NCI-H345 treated with DMSO at 0.1 percent for 48 hours (cell line): ENCODE measurements around the gene WDR49.

Experiments
- DNase-seq: peaks from one replicate; lab custom pipeline; 2025; ENCODE audit not compliant: unreplicated experiment; lab: John Stamatoyannopoulos, UW

The WDR49 gene

GRCh38 chr3:167653760-167654159, at the start of gene WDR49:
WDR49 (minus strand) TSS chr3:167653942; CDS start chr3:167653425, 517 bp downstream.
- DNase-seq = peak; percentile 2

GRCh38 chr3:167700926-167701325, 47.2 kb upstream of the WDR49 start:
- DNase-seq = no peak

DNA sequence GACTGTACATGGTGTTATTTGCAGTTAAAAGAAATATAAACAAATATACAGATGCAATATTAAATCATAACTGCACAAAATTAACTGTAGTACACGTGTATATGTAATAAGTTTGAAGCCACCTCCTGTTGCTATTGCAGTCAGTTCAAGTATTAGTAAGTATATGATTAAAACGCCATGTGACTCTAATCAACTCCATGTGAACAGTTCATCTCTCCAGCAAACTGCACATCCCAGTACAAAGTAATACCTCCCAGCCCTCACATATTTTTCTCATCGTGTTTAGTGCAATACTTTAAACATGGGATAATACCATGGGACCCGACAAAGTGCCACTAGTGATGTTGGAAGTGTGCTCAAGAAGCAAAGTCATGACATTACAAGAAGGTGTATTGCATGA, 46.3 kb upstream of the WDR49 start:
- DNase-seq = no peak

- no peak for DNase-seq
Observed at GRCh38 chr3:167694121-167694520, 40.4 kb upstream of the WDR49 start.

- no peak for DNase-seq
Observed at GRCh38 chr3:167691366-167691765, 37.6 kb upstream of the WDR49 start.

GRCh38 chr3:167684388-167684993, 30.7 kb upstream of the WDR49 start:
- DNase-seq = peak; percentile 25

- no peak for DNase-seq
Observed at GRCh38 chr3:167679526-167679925, 25.8 kb upstream of the WDR49 start.

- DNase-seq = no peak
Observed at GRCh38 chr3:167675848-167676247, 22.1 kb upstream of the WDR49 start.

- no peak for DNase-seq
Observed at GRCh38 chr3:167673221-167673620, 19.5 kb upstream of the WDR49 start.

DNA sequence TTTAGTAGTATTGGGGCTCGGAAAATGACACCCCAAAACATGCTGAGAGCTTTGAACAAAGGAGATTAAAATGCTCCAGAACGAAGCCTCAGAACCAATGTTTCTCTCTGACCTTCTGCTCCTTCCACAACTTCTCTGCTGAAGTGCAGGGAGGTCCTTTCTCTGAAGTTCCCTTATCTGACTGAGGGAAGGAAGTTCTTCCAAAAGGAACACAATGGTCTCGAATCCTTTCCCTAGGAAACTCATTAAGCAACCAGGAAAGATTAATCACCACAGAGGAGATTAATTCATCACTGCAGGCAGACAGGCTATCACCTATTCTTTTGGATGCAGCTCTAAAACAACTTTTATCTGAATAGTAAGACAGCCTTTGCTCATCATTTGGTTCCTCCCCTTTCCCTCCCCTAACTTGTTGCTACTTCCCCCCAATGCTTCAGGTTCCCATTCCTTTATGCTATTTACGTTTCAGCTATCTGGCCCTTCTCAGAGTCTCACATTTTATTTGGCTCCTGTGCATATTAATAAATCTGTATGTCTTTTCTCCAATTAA, 18.2 kb upstream of the WDR49 start:
- no peak for DNase-seq

DNA sequence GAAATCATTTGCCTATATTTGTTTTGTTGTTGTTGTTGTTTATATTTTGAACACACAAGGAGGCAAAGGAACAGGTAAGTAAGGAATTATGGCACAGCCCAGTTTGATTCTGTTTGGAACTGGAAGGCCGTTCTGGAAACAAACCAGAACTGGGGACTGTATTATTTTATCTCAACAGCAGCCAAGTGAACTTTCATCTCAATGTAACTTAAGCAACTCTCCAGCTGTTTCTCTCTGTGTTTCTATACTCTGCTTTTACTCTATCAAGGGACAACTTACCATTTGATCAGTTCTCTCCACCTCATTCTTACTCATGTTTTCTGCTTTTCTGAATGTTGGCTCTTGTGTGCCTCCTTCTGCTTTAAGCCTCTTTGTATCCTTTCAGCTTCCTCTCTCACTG, 16.0 kb upstream of the WDR49 start:
- no peak for DNase-seq

GRCh38 chr3:167668651-167669050, 14.9 kb upstream of the WDR49 start:
- DNase-seq = no peak

DNA sequence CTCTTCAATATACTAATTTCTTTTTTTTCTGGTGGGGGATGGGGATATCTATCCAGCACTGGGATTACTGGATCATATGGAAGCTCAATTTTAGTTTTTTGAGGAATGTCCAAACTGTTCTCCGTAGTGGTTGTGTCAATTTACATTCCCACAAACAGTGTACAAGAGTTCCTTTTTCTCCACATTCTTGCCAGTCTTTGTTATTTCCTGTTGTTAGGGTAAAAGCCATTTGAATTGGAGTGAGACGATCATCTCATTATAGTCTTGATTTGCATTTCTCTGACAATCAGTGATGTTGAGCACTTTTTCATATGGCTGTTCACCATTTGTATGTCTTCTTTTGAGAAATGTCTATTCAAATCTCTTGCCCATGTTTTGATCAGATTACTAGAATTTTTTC, 12.8 kb upstream of the WDR49 start:
- DNase-seq = no peak

- DNase-seq = no peak
Observed at GRCh38 chr3:167662919-167663400, 9.2 kb upstream of the WDR49 start.

DNA sequence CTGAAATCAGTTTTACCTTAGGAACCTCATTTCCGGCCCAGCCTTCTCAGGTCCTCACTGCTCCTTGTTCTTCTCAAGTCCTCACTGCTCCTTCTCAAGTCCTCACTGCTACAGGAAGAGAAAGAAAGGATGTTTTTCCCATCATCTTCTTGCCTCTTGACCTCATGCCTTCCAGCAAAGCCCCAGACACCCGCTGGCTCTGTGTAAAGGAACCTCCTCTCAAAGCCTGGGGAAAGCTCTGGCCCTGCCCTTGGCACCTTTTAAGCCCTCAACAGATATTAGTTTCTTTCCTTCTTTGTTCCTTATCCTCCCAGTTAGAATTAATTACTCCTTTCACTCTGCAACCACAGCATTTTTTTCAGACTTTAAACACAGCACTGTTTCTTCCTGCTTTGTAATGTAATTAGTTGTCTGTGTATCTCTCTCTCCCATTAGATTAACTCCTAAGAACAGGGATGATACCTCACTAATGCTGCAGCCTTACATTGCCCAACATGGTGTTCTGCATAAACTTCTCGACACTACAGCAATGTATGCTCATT, 4.0 kb upstream of the WDR49 start:
- no peak for DNase-seq

- no peak for DNase-seq
Observed at GRCh38 chr3:167656821-167657220, 3.1 kb upstream of the WDR49 start.

GRCh38 chr3:167653155-167653554, 587 bp downstream of the WDR49 start:
- no peak for DNase-seq

- no peak for DNase-seq
Observed at GRCh38 chr3:167651826-167652225, 1.9 kb downstream of the WDR49 start.

DNA sequence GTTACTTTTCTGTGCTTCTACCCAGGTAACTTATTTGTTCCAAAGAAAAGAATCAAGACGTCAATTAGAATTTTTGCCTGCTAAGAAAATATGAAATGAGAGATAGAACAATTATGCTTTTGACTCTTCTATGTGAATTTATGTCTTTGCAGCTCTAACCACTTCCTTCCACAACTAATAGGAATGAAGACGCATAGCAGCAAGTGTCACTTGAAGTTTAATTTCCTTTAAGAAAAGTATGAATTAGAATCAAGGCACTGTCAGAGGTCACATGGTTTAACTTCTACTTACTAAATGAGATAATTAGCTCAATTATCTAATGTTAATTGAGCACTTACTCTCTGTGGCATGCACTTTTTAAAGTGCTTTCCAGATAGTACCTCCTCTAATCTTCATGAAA, 3.3 kb downstream of the WDR49 start:
- DNase-seq = no peak

- DNase-seq = no peak
Observed at GRCh38 chr3:167649746-167650145, 4.0 kb downstream of the WDR49 start.

DNA sequence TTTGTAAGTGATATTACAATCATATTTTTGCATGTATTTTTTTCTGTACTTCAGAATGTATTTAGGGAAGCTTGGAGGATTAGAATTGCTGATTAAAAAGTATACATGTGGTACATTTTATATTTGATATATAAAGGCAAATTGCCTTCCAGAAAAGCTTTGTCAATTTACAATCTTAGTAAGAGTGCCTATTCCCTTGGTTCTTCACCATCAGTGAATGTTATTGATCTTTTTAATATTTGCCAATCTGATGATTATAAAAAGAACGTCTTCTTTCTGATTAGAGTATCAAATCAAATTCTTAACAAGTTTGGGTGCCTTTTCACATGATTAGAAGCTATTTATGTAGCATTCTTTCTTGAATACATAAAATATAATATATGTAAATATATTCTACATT, 9.1 kb downstream of the WDR49 start:
- DNase-seq = no peak

DNA sequence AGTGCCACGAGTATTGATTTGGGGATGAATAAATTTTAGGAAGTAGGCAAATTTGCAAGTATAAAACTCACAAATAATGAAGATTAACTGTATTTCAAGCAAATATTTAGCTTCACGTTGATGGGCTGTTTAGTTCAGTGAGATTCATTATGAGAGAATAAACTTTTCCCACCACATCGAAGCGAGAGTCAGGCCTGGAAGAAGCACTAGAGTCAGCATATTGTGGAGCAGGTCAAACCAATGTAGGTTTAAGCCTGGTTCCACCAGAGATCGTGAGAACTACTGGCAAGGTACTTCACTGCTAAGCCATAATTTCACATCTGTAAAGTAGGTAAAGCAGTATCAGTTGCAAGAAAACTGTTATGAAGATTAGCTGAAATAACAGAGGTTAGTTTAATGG, 22.3 kb downstream of the WDR49 start:
- DNase-seq = no peak

GRCh38 chr3:167626490-167626889, 27.3 kb downstream of the WDR49 start:
- no peak for DNase-seq
